NOMO-1 (cell line): Measurements from ENCODE around the gene ARHGAP25.

Experiments used
- DNase-seq, 2 experiments: peaks; one replicate each; lab custom pipeline; 2025; ENCODE audit not compliant: unreplicated experiment in 2 of 2; lab: John Stamatoyannopoulos, UW

Gene ARHGAP25

DNA sequence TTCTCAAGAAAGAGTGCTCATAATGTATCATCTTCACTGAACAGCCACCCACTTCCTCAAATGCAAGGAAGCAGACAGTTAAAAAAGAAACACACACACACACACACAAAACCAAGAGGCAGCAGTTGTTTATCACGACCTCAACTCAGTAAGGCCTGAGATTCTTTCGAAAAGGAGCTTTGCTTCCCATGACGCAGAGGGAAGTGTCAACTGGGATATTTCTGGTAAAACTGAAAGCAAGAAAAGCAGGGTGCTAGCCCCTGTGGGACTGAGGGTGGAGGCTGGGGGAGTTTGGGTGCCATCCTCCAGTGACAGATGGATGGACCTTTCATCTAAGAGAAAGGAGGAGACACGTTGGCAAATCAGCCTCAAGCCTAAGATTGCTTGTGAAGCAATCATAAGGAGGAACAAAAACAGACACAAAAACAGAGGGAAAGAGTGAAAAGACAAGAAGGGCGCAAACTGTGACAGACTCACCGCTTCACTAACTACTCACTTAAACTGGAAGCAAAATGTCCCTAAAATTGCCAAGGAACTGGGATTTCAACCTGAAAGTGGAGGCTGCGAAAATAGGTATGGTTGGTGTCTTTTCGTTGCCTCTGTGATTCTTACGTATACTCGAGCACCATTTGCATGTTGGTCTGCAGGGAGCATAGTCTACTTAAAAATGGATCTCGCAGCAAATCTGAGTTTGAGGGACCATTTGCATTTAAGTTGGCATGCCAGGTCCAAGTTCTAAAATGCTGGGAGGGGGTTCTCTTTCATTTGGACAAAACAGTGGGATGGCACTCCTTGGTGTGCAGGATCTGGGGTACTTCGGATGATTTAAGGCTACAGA is at the start of gene ARHGAP25:
TSS of gene ARHGAP25 (plus strand) at position 124 of the 838 bp plus-strand sequence. CDS start at position 513, 389 bp downstream.
- DNase-seq: peak; percentile 78 to 87

DNA sequence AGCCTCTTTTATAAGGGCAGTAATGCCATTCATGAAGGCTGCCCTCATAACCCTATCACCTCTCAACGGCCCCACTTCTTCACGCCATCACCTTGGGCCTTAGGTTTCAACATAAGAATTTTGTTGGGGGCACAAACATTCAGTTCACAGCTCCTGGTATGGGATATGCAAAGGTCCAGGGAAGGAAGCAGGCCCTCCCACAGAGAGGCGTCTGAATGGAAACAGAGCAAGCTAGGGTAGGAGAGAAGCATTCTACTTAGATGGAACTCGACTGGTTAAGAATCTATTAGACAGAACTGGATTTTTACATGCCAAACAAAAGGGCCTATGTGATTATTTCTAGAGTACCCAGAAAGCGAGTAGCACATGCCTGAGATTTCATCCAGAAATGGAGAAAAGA is 48.4 kb upstream of the ARHGAP25 start:
- DNase-seq: no peak

DNA sequence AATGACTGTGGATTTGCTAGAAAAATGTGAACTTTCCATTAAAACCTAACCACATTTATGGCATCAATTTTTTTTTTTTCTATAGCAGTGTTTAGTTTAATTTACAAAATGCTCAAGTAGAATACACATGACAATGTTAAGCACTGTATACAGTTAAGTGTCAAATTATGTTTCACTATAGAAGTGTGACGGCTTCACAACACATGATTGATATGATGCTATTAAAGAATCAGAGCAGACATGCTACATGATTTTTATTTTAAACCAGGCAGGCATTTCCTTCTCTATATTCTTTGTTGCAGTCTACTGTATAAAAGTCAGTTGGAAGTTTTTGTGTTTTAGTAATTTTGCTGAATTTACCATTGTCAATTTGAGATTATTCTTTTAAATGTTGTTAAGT is 47.6 kb upstream of the ARHGAP25 start:
- DNase-seq: no peak

DNA sequence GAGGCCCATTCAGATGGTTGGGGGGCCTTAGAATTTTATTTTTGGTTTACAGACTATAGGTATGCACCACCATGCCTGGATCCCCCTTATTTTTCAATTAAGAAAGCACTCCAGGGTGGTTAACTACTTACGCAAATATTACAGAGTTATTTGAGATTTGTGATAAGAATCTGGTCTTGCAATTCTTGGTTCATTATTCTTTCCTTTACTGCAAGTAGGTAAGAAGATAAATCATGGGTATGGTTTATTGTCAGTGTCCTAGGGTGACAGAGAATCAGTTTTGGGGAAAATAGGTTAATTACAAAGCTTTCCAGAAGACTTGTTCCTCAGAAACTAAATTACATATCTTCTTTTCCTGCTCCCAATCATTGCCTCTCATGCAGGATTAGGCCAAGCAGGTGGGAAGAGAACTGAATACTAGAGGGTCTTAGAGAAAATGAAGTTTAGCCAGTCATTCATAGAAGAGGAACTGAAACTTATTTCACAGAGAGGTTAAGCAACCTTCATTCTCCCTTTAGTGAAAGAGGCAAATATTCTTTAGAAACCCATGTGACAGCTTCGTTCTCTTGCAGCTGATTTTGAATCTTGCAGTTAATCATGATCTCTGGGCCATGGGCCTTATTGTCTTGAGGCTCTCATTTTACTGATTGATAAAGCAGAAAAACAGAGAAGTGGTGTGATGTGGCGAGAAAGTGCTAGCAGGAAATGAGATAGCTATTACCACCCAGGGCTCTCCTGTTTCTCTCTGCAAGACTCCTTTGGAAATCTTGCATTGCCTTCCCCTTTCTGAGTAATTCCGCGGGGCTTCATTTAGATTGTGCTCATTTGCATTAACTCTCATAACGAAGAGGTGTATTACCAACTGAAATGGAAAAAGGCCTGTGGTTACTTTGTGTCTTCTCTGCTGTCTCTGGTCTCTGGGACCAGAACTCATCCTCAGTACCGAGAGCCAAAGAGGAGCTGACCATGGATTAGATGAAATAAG is 44.8 kb upstream of the ARHGAP25 start:
- peak; percentile 85 to 98 for DNase-seq

- DNase-seq: no peak
These were observed 43.8 kb upstream of the ARHGAP25 start for GRCh38 chr2:68690851-68691250.

GRCh38 chr2:68692511-68692910 is 42.1 kb upstream of the ARHGAP25 start:
- DNase-seq: peak in 1 of 2 experiments; percentile 71

GRCh38 chr2:68693951-68694350 is 40.7 kb upstream of the ARHGAP25 start:
- DNase-seq: no peak

GRCh38 chr2:68695971-68696370 is 38.6 kb upstream of the ARHGAP25 start:
- DNase-seq: no peak

DNA sequence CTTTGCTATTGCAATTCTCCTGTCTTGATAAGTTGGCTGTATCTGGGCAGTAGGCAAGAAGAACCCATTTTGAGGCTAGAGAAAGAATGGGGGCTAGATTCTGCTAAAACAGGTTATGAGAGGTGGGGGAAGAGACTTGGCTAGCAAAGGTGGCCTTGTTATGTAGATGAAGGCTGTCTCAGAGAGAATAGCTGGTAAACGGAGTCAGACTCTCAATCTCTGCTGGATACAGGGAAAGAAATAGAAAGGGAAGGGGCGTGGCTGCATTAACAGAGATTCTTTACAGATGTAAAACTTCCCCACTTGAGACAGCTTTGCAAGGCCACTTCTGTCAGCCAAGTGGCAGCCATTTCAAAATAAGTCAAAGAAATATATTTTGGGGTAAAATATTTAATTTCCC is 38.1 kb upstream of the ARHGAP25 start:
- DNase-seq: no peak

GRCh38 chr2:68698567-68699377 is 35.8 kb upstream of the ARHGAP25 start:
- DNase-seq: no peak

DNA sequence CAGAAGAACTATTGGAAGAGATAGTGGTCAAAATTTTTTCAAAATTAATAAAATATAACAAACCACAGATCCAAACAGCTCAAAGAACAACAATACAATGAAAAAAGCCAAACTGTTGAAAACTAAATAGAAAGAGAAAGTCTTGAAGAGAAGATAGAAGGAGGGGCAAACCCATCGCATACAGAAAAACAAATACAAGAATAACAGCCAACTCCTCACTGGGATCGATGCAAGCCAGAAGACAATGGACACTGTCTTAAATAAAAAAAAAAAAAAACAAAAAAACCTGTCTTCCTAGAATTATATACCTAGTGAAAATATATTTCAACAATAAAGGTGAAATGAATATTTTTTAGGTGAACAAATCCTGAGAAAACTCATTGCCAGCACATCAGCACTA is 34.1 kb upstream of the ARHGAP25 start:
- DNase-seq: no peak

DNA sequence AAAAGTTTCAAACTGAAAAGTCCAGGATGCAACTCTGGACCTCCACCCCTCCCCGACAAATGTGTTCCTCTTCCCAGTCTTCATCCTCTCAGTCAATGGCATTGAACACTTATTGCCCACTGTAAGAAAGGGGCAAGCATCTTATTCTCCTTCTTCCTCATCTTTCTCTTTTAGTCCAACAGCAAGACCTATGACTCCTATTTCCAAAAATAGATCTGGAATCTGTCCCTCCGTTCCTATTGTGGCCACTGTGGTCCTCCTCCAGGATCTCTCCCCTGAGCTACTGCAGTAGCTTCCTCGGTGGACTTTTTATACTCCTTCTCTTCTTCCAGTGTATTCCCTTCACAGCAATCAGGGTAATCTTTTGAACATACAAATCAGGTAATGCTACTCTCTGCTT is 28.0 kb upstream of the ARHGAP25 start:
- DNase-seq: no peak

- DNase-seq: no peak
These were observed 26.0 kb upstream of the ARHGAP25 start for GRCh38 chr2:68708629-68709028.

DNA sequence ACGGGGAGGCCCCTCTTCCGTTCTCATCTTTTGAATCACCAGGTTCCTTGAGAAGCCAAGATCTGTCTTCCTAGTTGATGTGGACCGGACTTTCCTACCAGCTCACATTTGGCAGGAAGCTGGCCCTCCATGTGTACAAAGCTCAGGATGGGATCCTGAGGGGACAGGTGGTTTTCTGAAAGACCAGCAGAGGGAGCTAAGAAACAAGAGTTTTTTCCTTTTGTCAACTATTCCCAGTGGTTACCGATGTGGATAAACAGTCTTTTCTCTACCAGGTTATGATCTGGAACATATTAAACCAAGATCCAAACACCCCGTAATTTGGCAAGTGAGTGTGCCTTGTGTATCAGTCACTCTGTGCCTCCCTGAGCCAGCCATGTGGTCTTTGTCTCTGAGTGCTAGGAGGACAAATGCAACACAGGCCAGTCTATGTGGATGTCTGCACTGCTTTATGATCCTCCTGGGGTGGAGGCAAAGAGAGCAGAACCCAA is 25.1 kb upstream of the ARHGAP25 start:
- peak in 1 of 2 experiments; percentile 43 for DNase-seq

DNA sequence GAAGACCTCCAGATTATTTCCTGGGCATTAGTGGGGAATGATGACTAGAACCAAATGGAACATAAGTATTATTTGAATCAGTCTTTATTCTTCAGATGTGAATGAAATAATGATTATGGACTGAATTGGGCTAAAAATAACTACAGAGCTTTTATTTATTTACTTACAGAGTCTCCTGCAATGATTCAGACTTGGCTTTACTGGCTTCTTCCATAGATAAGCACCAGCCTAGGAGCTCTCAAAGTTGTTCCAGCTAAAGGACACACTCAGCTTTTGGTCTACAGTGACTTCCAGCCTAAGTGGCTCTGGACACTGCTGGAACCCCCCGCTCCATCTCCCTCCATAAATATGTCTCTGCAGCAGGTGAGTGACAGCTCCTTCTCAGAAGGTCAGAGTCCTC is 24.3 kb upstream of the ARHGAP25 start:
- DNase-seq: no peak

DNA sequence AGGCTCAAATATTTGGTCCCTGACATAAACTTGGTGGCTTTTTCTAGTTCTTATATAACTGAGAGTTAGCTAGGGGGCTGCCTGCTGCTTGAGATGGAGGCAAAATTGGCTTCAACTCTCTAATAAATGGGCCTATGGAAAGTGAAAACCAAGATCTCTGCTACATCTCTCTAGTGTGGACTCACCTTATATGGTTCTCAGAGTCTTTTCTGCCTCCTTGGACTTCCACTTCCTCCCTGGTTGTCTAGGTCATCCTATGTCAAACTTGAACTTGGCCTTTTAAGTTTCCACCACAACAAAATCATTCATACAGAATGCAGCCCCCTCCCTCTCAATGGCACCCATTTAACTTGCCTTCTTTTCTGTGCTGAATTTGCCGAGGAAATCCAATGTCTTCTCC is 23.9 kb upstream of the ARHGAP25 start:
- DNase-seq: no peak

DNA sequence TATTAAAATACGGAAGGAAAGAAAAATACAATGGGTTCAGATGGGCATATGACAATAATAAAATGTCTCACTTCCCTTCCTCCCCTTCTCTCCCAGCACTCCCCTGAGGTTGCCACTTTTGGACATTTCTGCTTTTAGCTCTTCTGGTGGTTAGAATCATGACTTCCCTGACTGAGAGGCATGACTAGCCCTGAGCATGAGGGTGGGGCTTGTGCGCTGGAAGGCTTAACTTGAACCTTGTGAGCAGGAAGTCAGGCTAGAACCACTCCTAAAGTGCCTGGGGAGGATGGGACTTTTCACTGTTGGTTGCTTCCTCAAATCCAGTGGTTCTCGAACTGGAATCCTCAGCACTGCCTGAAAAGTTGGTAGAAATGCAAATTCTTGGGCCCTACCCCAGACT is 19.7 kb upstream of the ARHGAP25 start:
- peak; percentile 96 to 97 for DNase-seq

DNA sequence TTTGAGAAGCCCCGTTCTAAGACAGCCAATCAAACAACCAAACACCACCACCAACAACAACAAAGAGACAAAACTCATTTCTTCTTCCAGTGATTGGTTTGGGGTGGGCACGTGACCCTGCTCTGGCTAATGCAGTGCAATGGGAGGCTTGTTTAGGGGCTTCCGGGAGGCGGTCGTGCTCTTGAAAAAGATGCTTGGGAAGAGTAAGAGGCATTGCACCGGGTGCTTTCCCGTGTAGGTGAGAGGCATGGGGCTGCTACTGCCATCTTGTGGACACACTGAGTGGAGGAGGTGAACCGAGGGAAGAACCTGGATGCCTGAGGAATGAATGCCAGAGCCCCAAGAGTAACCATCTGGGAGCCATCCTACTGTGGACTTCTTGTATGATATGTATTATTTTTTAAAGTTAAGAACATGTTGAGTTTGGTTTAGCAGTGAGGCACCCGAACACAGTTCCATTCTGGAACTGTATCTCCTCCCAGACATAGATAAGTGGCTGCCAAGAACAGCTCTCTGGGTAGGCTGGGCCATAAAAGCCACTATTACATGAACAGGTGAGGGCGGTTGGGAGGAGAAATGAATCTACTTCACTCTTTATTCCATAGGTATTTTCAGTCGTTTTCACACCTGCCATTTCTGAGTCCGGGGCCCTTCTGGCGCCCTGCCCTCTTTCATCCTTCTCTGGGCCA is 19.1 kb upstream of the ARHGAP25 start:
- DNase-seq: peak; percentile 57

- DNase-seq: no peak
These were observed 17.9 kb upstream of the ARHGAP25 start for GRCh38 chr2:68716604-68717304.
